ENCODE measurements around the gene MGAT2.
"Not testable (repeated sequence)": the region's sequence is repeated elsewhere in the genome, so short reads cannot be mapped to it uniquely, and the experiment has no call there.

MGAT2 gene

GRCh38 chr14:49612251-49612650 is 8.3 kb upstream of the MGAT2 start:
- no peak for DNase-seq (ENCODE audit: low read depth in 2 of 3, low spot score in 1 of 3)

GRCh38 chr14:49612671-49613070 is 7.9 kb upstream of the MGAT2 start:
- DNase-seq (ENCODE audit: low read depth in 2 of 3, low spot score in 1 of 3): no peak

GRCh38 chr14:49614196-49614595 is 6.4 kb upstream of the MGAT2 start:
- no peak for DNase-seq (ENCODE audit: low read depth in 2 of 3, low spot score in 1 of 3)

GRCh38 chr14:49615776-49616175 is 4.8 kb upstream of the MGAT2 start:
- DNase-seq (ENCODE audit: low read depth in 2 of 3, low spot score in 1 of 3): no peak

- DNase-seq (ENCODE audit: low read depth in 2 of 3, low spot score in 1 of 3): no peak
Measured at GRCh38 chr14:49617852-49618519, 2.6 kb upstream of the MGAT2 start.

GRCh38 chr14:49619273-49619672 is 1.3 kb upstream of the MGAT2 start:
- DNase-seq (ENCODE audit: low read depth in 2 of 3, low spot score in 1 of 3): not testable (repeated sequence)

GRCh38 chr14:49619730-49620129 is 869 bp upstream of the MGAT2 start:
- DNase-seq (ENCODE audit: low read depth in 2 of 3, low spot score in 1 of 3): no peak

- DNase-seq (ENCODE audit: low read depth in 2 of 3, low spot score in 1 of 3): peak in 2 of 3 donors; percentile 37 to 55
Measured at GRCh38 chr14:49621114-49621881, 699 bp downstream of the MGAT2 start.

GRCh38 chr14:49622022-49622607 is 1.5 kb downstream of the MGAT2 start:
- DNase-seq (ENCODE audit: low read depth in 2 of 3, low spot score in 1 of 3): no peak

- no peak for DNase-seq (ENCODE audit: low read depth in 2 of 3, low spot score in 1 of 3)
Measured at GRCh38 chr14:49623387-49623786, 2.8 kb downstream of the MGAT2 start.

GRCh38 chr14:49623941-49624839 is 3.6 kb downstream of the MGAT2 start:
- no peak for DNase-seq (ENCODE audit: low read depth in 2 of 3, low spot score in 1 of 3)

- peak; percentile 85 to 94 (median 91) for DNase-seq (ENCODE audit: low read depth in 2 of 3, low spot score in 1 of 3)
Measured at GRCh38 chr14:49633640-49634546, 13.3 kb downstream of the MGAT2 start.

- DNase-seq (ENCODE audit: low read depth in 2 of 3, low spot score in 1 of 3): peak; percentile 39 to 56 (median 45)
Measured at GRCh38 chr14:49634547-49635334, 14.1 kb downstream of the MGAT2 start, which contains the start of gene DNAAF2. DNAAF2 (minus strand) TSS chr14:49635244; CDS start chr14:49635149, 95 bp downstream.

- no peak for DNase-seq (ENCODE audit: low read depth in 2 of 3, low spot score in 1 of 3)
Measured at GRCh38 chr14:49636866-49637265, 16.3 kb downstream of the MGAT2 start.

GRCh38 chr14:49637534-49638078 is 17.0 kb downstream of the MGAT2 start:
- no peak for DNase-seq (ENCODE audit: low read depth in 2 of 3, low spot score in 1 of 3)

GRCh38 chr14:49640540-49641417 is 20.2 kb downstream of the MGAT2 start:
- no peak for DNase-seq (ENCODE audit: low read depth in 2 of 3, low spot score in 1 of 3)

- no peak for DNase-seq (ENCODE audit: low read depth in 2 of 3, low spot score in 1 of 3)
Measured at GRCh38 chr14:49641697-49642129, 21.1 kb downstream of the MGAT2 start.

GRCh38 chr14:49642163-49642562 is 21.6 kb downstream of the MGAT2 start:
- no peak for DNase-seq (ENCODE audit: low read depth in 2 of 3, low spot score in 1 of 3)
